HG03097 (cell line): Measurements from ENCODE around the gene SMYD2.
"Not testable (repeated sequence)": the region's sequence is repeated elsewhere in the genome, so short reads cannot be mapped to it uniquely, and the experiment has no call there.

Experiments
- ATAC-seq: cut with Tn5 transposase; IDR thresholded peaks from one replicate; pipeline ENCODE4 v1.9.1; 2021; ENCODE audit not compliant: unreplicated experiment, low FRiP score

Gene SMYD2

GRCh38 chr1:214271174-214271858, 9.6 kb upstream of the SMYD2 start:
- ATAC-seq: no peak

DNA sequence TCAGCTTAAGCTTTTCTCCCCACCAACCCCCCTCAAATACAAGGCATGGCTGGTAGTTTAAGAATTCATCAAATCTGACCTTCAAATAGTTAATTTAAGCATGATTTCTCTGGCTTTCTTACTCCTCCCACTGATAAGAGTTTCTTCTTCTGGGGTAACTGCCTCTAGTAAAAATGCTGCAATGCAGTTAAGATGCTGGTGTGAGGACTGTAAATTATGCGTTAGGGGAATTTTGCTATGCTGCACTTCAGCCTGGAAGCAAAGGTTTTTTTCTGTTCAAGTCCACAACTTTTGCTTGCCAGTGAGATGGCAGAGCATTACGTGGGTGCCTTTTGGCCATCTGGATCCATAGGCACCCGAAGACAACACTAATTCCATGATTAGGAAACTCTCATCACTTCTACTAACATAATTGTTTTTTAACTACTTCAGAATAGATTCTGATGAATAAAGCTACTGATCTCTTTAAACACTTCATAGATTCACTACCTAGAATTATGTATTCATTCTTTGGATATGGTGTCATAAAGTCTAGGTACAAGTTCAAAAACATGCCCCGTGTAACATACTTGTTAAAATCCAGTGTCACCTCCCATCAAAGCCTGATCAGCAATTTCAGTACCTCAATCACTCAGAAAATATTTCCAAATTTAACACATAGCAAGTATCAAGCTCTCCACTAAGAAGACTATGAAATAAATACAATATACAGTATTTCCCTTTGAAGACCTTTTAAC, 8.8 kb upstream of the SMYD2 start:
- ATAC-seq: no peak

DNA sequence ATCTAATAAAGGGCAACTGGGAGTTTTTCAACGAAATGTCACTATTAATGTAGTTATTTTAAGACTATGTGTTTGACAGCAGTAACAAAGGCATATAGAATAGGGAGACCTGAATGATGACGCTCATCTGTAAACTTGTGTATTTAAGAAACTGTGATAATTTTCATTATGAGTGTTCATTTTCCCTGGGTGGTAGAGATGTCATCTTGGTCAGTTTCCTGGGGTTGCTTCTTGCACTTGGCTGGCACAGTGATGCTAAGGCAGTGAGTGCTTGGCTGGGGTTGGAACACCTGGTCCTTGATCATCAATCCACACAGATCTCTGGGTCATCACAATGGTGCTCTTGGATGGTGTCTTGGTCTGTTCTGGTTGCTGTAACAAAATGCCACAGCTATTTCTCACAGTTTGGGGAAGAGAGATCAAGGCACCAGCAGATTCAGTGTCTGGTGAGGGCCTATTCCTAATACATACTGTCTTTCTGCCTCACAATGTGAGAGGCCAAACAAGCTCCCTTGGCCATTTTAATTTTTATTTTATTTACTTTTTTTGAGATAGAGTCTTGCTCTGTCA, 7.9 kb upstream of the SMYD2 start:
- ATAC-seq: no peak

GRCh38 chr1:214275700-214276099, 5.3 kb upstream of the SMYD2 start:
- not testable (repeated sequence) for ATAC-seq

- no peak for ATAC-seq
Observed at GRCh38 chr1:214276786-214277185, 4.2 kb upstream of the SMYD2 start.

GRCh38 chr1:214277704-214278635, 3.0 kb upstream of the SMYD2 start:
- ATAC-seq: no peak

GRCh38 chr1:214280386-214281020, 456 bp upstream of the SMYD2 start:
- peak; percentile 15 for ATAC-seq

GRCh38 chr1:214281720-214282629, 1.0 kb downstream of the SMYD2 start:
- ATAC-seq: peak; percentile 1

DNA sequence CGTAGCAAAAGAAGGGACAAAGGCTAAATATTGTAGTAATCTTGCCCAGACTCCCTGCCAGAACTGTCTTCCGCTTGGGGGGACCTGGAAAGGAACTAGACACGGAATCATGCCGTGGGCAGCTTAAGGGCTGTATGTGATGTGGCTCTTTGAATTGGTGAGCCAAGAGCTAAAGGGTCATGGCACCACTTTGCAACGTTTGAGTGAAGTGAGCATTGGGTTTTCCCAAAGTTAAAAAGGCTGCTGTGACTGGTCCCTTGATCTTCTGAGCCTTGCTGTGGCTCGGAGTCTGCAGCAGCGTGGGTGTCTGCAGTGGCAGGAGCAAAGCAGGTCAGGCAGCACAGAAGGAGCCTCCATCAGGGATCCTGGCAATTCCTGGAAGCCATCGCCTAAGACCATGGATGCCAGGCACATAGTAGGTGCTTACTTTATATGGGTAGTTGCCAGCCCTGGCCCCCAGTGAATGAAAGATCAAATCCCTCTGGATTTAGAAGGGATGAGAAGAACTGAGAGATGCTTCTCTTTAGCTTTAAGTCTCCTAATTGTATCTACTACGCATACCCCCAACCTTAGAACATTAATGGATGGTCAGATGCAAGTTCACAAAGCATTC, 1.8 kb downstream of the SMYD2 start:
- no peak for ATAC-seq

DNA sequence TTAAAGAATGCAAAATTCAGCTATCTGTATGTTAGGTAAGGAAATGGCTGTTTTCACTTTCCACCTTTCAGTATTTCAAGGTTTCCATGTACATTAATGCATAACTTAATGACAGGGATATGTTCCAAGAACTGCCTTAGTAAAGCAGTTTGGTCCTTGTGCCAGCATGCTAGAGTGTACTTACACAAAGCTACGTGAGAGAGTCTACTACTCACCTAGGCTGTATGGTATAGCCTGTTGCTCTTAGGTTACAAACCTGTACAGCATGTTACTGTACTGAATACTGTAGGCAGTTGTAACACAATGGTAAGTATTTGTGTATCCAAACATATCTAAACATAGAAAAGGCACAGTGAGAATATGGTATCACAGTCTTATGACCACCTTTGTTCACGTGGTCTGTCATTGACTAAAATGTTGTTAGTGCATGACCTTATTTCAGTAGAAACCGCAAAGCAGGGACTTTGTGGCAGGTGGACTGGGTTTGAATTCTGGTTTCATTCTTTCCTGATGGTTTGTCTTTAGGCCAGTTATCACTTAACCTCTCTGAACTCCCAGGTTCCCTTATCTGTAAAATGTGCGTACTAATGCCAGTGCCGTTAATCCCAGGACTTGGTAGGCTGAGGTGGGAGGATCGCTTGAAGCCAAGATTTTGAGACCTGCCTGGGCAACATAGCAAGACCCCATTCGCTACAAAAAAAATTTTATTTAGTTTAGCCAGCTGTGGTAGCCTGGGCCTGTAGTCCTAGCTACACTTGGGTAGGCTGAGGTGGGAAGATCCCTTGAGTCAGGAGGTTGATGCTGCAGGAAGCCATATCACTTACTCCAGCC, 4.9 kb downstream of the SMYD2 start:
- no peak for ATAC-seq

DNA sequence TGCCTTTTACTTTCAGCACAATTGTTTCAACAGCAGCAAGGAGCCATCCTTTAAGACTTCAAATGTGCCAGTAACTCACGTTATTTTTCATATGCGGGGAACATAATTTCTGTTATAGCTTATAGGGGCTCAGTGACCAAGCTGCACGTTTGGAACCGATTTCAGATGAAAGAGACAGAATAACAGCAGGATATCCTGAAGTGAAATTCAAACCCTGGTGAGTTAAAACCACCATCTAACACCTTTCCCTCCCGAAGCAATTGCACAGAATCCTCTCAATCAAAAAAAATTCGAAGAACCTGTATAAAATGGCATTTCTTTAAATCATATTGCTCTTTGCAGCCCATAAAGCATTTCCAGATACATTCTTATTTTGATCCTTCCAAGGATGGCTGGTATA, 6.9 kb downstream of the SMYD2 start:
- ATAC-seq: no peak

DNA sequence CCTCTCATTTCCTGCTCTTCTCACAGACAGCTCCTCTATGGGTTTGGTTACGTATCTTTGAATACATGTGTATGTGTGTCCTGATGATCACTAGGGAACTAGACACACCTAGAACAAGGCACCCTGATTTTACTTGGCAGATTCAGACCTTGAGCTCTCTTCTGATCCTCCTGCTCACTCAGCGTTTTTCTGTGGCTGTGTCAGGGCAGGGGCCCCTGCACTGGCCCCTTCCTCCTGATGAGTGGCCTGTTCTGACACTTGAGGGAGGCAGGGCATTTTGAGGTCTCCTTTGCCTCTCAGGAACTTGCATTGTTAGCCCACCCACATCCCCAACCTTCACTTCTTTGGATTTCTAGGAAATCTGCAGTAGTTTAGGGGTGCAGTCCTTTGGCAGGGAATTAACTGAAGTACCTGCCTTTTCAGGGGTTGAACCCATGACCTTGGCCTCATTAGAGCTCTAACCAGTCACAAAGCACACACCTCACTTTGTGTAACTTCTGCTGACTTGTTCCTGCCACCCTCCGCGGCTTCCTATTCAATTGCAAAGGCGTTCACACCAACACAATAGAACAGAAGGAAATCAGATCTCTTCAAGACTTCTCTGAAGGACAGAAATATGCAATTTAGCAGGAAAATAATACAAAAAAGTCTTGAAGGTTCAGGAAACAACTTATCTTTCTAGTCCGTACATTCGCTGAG, 8.8 kb downstream of the SMYD2 start:
- ATAC-seq: no peak

- no peak for ATAC-seq
Observed at GRCh38 chr1:214290424-214291037, 9.6 kb downstream of the SMYD2 start.

DNA sequence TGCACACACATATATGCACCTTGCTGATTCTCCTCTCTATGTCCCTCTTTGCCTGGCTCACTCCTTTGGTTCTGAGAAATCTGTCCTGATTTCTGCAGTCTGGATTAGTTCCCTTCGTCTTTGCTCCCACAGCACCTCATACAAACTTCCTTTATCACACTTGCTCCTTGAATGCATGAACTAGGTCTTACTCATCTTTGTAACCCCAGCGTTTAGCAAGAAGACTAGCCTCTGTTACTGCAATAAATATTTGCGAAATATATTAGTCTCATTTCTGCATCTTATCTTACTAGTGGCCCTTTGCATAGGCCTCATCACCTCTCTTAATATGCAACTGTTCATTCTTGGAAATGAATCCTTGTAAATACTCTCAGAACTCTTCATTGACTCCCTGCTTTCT, 11.4 kb downstream of the SMYD2 start:
- no peak for ATAC-seq

DNA sequence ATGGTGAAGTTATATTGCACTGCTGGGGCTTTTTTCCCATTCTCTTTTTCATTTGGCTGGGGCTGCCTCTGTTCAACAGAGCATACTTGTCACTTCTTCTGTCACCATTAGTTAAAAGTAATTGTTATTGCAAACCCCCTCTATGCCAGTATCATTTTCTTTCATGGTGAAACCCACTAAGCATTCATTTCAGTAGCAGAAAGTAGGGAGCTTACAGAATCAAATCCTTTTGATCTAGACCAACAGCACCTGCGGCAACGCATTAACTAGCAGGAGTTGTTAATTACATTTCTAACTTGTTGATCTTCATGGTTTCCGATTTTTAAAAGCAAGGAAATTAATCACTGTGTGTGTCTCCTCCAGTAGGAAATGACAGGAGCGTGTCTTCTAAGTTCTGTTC, 15.0 kb downstream of the SMYD2 start:
- ATAC-seq: no peak

GRCh38 chr1:214296860-214297745, 16.1 kb downstream of the SMYD2 start:
- ATAC-seq: no peak
